HG03460 (cell line): ENCODE measurements around the gene SNX4.
A peak's percentile ranks its signal among the peaks of the same experiment; 100 is the strongest.
"Not testable (repeated sequence)": the region's sequence is repeated elsewhere in the genome, so short reads cannot be mapped to it uniquely, and the experiment has no call there.

Experiments used
- ATAC-seq: cut with Tn5 transposase; IDR thresholded peaks from one replicate; pipeline ENCODE4 v1.9.1; 2021; ENCODE audit not compliant: unreplicated experiment

SNX4 gene

DNA sequence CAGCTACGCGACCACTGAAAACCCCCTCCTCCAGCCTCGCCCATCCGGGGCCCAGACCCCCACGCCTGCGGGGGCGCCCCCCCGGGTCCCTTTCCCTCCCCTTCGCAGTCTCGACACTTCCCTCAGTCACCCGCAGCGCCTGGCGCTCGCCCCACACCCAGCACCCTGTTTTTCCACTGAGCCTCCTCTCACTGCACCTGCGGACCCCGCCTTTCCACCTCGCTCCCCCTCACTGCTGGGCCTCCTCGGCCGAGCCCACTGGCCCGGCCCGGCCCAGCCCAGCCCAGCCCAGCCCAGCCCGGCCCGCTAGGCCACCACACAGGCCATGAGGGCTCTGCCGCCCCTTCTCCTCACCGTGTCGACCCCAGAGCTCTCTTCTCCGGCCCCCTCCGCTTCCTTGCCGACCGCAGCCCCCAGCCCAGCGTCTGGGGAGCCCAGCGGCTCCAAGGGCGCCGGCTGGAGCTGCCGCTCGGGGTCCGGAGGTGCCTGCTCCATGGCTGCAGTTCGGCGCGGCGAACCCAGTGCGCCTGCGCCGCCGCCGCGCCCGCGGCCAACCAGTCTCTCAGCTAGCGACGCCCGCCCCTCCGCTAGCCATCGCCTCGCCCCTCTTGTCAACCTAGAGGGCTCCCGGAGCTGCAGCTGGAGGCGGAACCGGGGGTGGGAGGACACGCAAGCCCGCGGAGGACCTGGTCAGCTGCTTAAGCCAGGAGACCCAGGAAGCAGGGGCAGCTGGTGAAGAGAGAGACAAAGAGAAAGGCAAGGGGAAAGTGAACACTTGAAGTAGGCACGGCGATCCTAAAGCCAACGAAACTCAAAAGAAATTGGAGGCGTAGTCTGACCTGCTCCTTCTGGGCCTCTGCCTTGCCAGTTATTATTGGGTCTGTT is at the start of gene SNX4:
TSS of gene SNX4 (minus strand) at position 525 of the 885 bp plus-strand sequence. CDS start at position 495, 30 bp downstream.
- ATAC-seq = peak; percentile 84

DNA sequence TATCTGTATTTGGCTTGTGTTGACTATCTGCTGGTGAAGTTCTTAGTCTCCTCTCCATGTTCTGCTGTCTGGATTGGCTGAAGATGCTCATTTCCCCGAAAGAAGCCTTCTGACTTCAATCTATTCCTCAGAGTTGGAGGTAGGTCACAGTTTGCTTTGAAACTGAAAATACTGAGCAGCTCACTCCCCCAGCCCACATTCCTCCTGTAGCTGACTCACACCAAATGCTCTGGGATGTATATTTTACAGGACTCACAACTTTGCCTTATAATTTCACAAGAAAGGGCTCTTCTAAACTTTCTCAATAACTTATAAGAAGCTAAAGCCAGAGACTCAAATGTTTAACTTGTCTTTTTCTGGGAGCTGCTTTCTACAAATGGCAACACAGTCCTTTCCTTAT is 36.3 kb upstream of the SNX4 start:
- ATAC-seq = no peak

DNA sequence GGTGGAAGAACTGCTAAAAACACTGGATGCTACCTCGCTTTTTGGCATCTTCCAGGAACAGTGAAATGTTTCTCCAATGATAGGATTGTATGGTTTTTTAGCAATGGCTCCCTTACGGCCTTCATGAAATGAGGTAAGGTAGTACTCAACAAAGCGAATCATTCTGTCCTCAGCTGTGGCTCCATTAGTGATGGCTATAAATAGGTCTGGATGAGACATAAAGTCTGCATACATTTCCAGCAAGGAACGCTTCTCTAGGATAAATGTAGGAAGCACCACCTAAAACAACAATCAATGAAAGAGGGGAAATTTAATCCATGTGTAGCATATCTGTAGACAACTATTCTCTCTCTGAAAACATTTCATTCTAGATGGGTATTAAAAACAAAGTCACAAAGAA is 32.4 kb upstream of the SNX4 start:
- no peak for ATAC-seq

DNA sequence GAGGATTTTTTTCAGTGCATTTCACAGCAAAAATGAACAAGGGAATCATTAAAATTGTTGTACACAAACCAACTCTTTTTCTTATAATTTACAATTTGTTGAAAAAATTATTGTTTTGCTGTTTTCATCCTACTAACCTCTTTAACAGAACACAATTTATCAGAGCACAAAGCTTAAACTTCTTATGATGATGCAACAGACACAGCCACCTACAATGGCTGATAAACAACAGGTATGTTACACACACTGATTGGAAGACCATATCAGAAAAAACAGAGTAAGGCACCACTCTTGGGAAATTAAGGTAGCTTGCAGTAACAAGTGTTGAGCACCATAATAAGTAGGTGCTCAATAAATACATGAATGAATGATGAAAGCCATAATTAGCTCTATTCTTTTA is 8.9 kb upstream of the SNX4 start:
- ATAC-seq = no peak

DNA sequence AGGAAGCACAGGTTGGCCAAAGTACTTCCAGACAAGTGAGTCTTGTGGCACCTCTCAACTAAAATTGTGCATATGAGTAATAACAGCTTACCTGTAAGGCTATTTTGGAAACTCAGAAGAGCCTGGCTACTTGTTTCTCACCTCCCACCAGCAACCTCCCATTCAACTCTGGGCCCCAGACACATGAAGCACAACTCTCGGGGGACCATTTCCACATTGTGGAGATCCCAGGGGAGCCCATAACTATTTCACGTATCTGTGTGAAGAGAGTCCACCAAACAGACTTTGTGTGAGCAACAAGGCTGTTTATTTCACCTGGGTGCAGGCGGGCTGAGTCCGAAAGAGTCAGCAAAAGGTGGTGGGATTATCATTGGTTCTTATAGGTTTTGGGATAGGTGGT is 5.2 kb upstream of the SNX4 start:
- no peak for ATAC-seq

DNA sequence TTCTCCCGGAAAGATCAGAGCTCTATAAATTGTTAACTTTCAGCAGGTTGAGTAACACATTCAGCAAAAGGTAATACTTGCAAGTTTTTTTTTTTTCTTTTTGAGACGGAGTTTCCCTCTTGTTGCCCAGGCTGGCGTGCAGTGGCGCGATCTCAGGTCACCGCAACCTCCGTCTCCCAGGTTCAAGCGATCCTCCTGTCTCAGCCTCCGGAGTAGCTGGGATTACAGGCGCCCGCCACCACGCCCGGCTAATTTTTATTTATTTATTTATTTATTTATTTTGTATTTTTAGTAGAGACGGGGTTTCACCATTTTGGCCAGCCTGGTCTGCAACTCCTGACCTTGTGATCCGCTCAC is 539 bp upstream of the SNX4 start:
- ATAC-seq = not testable (repeated sequence)

DNA sequence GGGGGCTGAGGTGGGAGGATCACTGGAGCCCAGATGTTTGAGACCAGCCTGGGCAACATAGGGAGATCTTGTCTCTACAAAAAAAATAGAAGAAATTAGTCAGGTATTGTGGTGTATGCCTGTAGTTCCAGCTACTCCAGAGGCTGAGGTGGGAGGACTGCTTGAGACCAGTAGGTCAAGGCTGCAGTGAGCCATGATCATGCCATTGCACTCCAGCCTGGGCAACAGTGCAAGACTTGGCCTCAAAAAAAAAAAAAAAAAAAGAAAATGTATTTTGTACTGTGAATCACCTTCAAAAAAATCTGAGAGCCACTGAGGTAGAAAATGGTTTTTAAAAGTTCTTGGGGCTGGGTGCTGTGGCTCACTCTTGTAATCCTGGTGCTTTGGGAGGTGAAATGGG is 4.6 kb downstream of the SNX4 start:
- ATAC-seq = no peak

DNA sequence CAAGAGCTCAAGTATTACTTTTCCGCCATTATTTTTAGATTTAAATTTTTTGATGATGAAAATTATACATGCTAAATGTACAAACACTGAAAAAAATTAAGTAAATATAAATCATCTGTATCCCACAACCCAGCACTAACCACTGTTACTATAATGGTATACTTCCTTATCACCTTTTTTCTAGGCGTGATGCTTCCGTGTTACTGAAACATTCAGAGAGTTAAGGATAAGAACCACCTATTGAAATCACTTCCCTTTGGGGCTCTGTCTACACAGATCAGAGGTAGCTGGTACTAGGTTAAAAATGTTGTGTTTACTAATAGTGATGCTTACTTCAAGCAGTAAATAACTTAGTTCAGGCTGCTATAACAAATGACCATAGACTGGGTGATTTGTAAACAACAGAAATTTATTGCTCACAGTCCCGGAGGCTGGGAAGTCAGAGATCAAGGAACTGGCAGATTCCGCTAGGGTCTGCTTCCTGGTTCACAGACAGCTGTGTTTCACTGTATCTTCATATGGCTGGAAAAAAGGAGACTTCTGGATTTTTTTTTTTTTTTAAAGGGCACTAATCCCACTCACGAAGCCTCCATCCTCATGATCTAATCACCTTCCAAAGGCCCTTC is 6.4 kb downstream of the SNX4 start:
- no peak for ATAC-seq

DNA sequence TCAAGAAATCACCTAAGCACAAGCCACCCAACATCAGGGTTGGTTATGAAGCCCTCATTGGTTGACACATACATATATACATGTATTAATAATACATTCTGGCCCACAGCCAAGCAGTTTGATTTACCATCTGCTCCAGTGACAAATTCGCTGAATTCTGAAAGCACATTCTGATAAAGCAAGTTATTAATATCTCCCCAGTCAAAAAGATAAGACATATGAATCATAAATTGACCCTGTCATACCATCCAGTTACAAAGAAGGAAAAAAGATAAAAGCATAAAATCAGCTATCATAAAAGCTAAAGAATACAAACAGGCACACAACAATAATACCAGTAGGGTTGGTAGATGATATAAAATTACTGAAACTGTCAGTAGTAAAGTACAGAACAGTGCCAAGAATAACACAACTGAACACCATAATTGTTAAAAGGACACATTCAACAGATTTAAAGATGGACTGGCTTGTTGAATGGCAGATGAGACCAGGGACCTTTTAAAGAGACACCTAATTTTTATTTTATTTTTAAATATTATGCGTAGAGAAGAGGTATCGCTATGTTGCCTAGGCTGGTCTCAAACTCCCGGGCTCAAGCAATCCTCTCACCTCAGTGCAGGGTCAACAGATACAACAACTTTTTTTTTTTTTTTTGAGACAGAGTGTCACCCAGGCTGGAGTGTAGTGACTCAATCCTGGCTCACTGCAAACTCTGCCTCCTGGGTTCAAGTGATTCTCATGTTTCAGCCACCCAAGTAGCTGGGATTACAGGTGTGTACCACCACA is 7.7 kb downstream of the SNX4 start:
- ATAC-seq = no peak

DNA sequence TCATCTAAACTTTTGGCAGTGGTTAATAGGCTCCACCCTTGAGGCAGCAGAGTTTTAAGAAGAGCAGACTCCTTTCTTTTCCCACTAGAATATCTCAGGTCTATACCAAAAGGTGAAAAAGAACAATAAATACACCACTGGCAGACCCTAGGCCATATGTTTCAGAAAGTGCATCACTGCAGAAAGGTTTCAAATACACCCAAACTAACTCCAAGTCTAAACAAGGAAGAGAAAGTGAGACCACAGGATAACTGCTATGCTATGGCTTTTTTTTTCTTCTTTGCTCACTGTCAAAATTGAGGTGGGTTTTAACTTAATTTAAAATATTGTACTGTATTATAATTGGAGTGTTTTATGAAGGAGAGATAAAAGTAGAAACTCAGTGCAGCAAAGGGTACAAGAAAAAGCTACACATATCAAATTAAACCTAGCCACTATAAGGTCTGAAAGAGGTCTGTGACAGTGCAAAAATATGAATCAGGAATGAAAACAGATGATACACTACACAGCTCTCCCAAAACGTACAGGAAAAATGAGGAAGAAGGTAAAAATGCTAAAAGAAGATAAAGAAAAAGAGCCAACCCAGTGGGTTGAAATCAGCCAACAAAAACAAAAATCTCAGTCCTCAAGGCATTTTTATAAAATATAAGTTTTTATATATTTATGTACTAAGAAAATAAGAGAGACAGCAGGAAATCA is 8.4 kb downstream of the SNX4 start:
- no peak for ATAC-seq

DNA sequence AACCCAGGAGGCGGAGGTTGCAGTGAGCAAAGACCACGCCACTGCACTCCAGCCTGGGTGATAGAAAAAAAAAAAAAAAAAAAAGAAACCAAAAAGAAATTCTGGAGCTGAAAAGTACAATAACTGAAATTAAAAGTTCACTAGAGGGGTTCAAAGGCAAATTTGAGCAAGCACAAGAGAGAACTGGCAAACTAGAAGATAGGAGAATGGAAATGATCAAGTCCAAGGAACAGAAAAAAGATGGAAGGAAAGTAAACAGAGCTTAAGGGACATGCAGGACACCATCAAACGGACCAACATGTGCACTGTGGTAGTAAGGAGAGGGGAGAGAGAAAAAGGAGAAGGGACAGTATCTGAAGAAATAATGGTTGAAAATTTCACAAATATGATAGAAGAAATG is 12.9 kb downstream of the SNX4 start:
- ATAC-seq = no peak

DNA sequence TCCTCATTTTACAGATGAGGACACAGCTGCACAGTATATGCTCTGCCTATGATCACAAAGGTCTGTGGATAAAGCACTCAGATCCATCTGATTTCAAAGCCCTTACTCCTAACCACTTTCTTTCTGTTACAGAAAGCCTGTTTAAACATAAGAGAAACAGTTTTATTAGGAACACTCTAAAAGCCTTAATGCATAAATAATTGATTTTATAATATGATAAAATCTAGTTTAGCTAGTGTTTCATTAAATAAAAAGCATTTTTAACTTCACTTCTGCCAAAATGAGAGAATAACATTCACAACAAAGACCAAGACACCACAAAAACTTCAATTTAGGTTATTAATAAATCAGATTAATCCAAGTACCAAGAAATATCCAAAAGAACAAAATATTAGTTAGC is 21.4 kb downstream of the SNX4 start:
- ATAC-seq = no peak

DNA sequence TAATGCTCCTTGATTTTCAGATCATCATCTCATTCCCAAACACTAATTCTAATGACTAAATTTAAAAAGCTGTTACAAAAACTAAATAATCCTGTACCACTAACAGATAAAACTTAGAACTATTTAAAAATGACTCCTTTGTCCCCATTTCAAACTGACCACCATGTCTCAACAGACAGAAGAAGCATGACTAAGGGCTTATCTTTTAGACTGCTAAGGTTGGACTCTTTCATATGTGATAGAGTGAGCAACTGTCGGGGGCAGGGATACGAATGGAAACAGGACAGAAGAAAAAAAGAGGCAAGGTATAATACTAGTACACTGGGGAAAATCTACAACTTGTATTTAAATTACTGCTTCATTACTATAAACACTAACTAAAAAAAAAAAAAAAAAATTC is 23.3 kb downstream of the SNX4 start:
- no peak for ATAC-seq

DNA sequence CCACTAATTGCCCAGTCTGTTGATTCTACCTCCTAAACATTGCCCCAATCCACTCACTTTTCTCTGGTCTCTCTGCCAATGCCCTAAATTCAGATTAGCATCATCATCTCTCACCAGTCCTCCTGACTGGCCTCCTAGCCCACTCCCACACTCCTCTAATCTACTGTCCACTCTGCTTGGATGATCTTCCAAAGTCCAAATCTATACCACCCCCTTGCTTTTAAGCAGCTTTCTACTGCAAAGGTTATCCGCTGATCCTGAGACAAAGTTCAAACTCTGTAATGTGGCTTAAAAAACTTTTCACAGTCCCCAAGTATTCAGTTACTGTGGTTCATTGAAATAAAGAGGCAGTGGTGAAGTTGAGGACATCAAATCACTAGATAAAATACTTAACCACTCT is 37.6 kb downstream of the SNX4 start:
- no peak for ATAC-seq

DNA sequence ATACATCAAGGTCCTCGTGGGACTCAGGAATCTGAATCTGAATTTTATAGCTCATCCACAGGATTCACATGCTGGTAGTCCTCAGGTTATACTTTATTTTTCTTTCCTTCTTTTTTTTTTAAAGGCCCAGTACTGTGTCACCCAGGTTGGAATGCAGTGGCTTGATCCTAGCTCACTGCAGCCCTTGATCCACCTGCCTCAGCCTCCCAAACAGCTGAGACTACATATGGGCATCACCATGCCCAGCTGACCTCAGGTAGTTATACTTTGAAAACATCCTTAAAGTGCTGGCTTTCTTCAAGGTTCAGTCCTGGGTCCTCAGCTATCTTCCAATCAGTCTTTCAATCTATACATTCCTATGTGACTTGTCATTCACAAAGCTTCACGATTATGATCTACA is 38.2 kb downstream of the SNX4 start:
- no peak for ATAC-seq

DNA sequence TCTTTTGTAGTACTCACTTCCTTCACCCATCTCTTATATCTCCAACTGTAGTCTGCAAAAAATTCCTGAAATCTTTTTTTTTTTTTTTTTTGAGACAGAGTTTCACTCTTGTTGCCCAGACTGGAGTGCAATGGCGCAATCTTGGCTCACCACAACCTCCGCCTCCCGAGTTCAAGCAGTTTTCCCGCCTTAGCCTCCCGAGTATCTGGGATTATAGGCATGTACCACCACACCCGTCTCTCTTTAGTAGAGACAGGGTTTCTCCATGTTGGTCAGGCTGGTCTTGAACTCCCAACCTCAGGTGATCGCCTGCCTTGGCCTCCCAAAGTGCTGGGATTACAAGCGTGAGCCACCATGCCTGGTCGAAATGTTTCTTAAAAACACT is 38.6 kb downstream of the SNX4 start:
- not testable (repeated sequence) for ATAC-seq

DNA sequence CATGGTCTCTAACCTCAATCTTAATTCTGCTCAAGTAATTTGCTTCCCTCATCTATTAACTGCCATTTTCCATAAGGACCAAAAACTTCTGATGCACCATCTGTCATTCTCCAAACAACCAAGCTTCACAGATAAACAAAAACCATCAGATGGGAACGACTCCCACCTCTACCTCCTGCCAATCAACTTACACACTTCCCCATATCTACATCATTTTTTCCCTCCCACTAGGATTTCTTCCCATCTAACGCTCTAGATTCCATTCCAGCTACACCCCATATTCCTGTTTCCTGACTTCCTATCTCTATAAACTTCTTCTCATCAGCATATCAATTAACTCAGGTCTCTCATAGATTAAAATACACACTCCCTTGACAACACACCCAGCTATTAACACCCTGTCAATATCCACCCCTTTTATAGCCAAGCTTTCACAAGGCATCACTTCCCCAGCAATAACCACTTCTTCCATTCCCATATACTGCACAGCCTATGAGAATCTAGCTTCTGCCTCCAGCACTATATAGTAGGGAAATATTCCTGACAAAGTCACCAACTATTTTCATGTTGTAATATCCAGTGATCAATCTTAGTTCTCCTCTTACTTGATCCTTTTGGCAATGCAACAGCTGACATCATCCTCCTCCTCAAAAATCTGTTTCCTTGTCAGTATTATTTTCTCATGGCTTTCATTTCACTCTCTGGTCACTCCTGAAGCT is 39.2 kb downstream of the SNX4 start:
- ATAC-seq = no peak

DNA sequence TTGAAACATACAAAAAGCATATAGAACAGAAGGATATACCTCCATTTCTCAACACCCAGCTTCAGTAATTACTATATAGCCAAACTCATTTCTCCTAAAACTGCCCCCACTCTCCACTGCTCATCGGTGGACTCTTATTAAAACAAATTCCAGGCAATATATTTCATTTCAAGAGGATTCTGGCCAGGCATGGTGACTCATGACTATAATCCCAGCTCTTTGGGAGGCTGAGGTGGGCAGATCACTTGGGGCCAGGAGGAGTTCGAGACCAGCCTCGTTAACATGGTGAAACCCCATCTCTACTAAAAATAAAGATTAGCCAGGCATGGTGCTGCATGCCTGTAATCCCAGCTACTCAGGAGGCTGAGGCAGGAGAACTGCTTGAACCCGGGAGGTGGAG is 40.9 kb downstream of the SNX4 start:
- no peak for ATAC-seq

DNA sequence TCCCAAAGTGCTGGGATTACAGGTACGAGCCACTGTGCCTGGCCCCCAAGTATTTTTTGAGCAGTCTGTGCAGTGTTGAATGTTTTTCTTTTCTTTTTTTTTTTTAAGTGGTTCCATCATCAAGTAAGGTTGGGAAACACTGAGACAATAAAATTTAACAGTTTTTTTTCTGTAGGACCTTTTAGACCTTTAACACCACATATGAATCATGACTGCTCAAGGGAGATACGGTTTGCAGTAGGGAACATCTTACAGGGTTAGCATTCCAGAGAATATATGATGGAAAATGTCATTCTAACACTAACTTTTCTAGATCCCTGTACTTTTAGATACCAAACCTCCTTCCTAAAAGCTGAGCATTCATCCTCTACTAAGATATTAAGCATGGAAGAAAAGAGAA is 41.7 kb downstream of the SNX4 start:
- ATAC-seq = no peak

DNA sequence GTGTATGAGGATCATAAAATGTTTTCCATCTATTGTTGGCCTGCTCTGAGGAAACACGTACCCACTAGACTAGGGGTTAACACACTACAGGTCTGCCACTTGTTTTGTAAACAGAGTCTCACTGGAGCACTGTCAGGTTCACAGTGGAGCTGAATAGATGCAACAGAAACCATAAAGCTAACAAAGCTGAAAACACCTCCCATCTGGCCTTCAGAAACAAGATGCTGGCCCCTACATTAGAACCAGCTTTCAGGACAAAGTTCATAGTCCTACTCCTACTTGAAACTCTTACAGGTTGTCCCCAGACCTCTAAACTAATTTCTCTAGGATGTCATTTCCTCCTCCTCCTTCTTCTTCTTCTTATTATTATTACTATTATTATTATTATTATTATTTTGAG is 42.3 kb downstream of the SNX4 start:
- ATAC-seq = no peak

DNA sequence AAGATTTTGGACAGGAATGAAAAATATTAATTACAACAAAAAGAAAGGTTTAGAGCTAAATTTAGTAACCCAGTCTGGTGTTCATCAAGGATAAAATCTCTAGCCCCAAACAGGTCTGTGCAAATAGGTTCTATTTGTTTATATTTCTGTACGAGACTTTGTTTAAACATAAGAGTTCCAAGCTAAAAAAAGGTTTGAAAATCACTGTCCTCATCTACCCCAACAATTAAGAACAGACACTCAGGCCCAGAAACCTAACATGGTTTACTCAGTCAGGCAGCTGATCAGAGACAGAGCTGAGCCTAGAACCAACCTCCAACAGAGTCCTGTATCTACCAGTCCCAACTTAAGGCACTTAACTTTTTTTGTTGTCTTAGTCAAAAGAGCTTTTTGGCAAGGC is 49.3 kb downstream of the SNX4 start:
- no peak for ATAC-seq
